H54 (cell line): ENCODE results near the gene HIPK2.

Experiments
- DNase-seq: peaks from one replicate; pipeline ENCODE4 v3.0.0; 2011; ENCODE audit warnings: low spot score, mixed read lengths; ENCODE audit not compliant: insufficient read length
- FAIRE-seq: peaks from 3 replicates; lab custom pipeline; 2011; peaks lifted over from hg19 to GRCh38; lab: Jason Lieb, UNC
- POLR2A ChIP-seq: IDR thresholded peaks from 2 replicates; pipeline ENCODE4 v1.6.1; 2011; ENCODE audit warnings: low read depth, mild to moderate bottlenecking, low read length

The HIPK2 gene

GRCh38 chr7:139716156-139716942, 61.4 kb downstream of the HIPK2 start:
- DNase-seq: no peak
- FAIRE-seq: no peak
- TF ChIP-seq POLR2A: no peak

GRCh38 chr7:139715194-139715815, 62.5 kb downstream of the HIPK2 start:
- TF ChIP-seq POLR2A: no peak
- DNase-seq (no peak), FAIRE-seq (no peak)

GRCh38 chr7:139714163-139714901, 63.5 kb downstream of the HIPK2 start:
- no peak for FAIRE-seq
- DNase-seq: no peak
- no peak for TF ChIP-seq POLR2A

GRCh38 chr7:139713526-139714162, 64.2 kb downstream of the HIPK2 start:
- no peak for TF ChIP-seq POLR2A
- DNase-seq: no peak
- no peak for FAIRE-seq

- FAIRE-seq (no peak), DNase-seq (no peak)
- TF ChIP-seq POLR2A: no peak
These were observed 64.7 kb downstream of the HIPK2 start for GRCh38 chr7:139713061-139713460.

GRCh38 chr7:139711991-139712743, 65.6 kb downstream of the HIPK2 start:
- no peak for FAIRE-seq
- TF ChIP-seq POLR2A: no peak
- DNase-seq: no peak

GRCh38 chr7:139710036-139710435, 67.8 kb downstream of the HIPK2 start:
- TF ChIP-seq POLR2A: no peak
- FAIRE-seq (no peak), DNase-seq (no peak)

GRCh38 chr7:139709485-139709884, 68.3 kb downstream of the HIPK2 start:
- no peak for DNase-seq
- FAIRE-seq: no peak
- TF ChIP-seq POLR2A: no peak

GRCh38 chr7:139708541-139708940, 69.3 kb downstream of the HIPK2 start:
- no peak for TF ChIP-seq POLR2A
- FAIRE-seq (no peak), DNase-seq (no peak)

- no peak for TF ChIP-seq POLR2A
- DNase-seq (no peak), FAIRE-seq (no peak)
These were observed 71.0 kb downstream of the HIPK2 start for GRCh38 chr7:139706837-139707236.

GRCh38 chr7:139704308-139704879, 73.4 kb downstream of the HIPK2 start:
- DNase-seq (no peak), FAIRE-seq (no peak)
- TF ChIP-seq POLR2A: no peak

GRCh38 chr7:139703487-139704307, 74.1 kb downstream of the HIPK2 start:
- DNase-seq (no peak), FAIRE-seq (no peak)
- no peak for TF ChIP-seq POLR2A
